Activated naive CD8-positive, alpha-beta T cell treated with anti-CD3 and anti-CD28 coated beads, Interleukin-2, amount 50 U/mL, for 24 hours (primary cell): Measurements from ENCODE around the gene ENTPD1.

Source experiments
- ATAC-seq: fragments of 150-1000 bp; cut with Tn5 transposase; one replicate; pipeline ENCODE4 v1.10.0; 2021
- DNase-seq: peaks from one replicate; pipeline ENCODE4 v3.0.0; 2021
- H3K27ac Mint-ChIP-seq: one replicate; pipeline ENCODE4 v1.8.0; 2021; ENCODE audit warnings: mild to moderate bottlenecking, mixed read lengths
- H3K27me3 Mint-ChIP-seq: one replicate; pipeline ENCODE4 v1.8.0; 2021; ENCODE audit warnings: mixed read lengths
- H3K36me3 Mint-ChIP-seq: one replicate; pipeline ENCODE4 v1.8.0; 2021; ENCODE audit warnings: low read depth, mixed read lengths
- H3K4me1 Mint-ChIP-seq: one replicate; pipeline ENCODE4 v1.8.0; 2021; ENCODE audit warnings: mixed read lengths
- H3K4me3 Mint-ChIP-seq: one replicate; pipeline ENCODE4 v1.8.0; 2021; ENCODE audit warnings: mild to moderate bottlenecking, moderate library complexity, mixed read lengths
- H3K9me3 Mint-ChIP-seq: one replicate; pipeline ENCODE4 v1.8.0; 2021; ENCODE audit warnings: mixed read lengths

ENTPD1 gene

GRCh38 chr10:95818668-95819067, 62.7 kb downstream of the ENTPD1 start:
- H3K4me3 Mint-ChIP-seq, result no peak overlapping the region
- no peaks in the 10 kb centered on the region for H3K9me3 Mint-ChIP-seq
- peaks cover 2% of the 10 kb centered on the region for H3K27me3 Mint-ChIP-seq
- no peak for ATAC-seq
- no peak for DNase-seq
- peaks cover 28% of the 10 kb centered on the region for H3K4me1 Mint-ChIP-seq
- H3K27ac Mint-ChIP-seq, result peak overlapping the region; percentile 17
- no peaks in the 10 kb centered on the region for H3K36me3 Mint-ChIP-seq

DNA sequence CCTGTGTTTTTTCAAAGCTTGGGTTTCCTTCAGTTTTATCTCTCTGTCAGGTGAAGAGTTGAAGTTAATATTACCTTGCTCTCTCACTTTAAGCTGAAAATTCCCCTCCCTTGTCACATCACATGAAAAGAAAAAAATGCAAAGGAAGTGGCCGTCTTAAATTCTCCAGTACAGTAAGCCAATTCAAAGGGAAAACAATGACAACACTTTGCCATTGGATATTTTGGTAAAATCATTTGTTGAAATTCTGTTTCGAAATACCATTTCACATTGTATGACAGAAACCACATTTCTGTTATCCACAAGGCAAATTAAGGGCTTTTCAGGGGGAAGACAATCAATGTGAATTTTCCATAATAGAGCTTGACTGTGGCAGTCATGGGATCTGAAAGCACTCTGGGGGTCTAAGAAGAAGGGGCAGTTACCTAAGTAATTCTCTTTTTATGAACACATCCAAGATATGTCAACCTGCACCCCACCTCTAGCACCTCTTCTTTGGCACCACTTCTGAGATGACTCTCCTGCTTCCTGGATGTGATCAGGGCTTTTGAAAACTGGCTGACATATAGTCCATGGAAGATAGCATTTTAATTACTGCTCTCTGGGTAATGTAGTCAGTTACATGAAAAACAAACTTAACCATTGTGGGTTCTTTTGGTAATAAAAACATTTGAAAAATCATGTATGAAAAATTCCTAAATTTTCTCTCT, 63.8 kb downstream of the ENTPD1 start:
- Mint-ChIP-seq H3K9me3 (no peaks in the 10 kb centered on the region), H3K4me1 (peaks cover 22% of the 10 kb centered on the region), H3K27ac (no peak overlapping the region), H3K4me3 (no peak overlapping the region), H3K36me3 (no peaks in the 10 kb centered on the region), H3K27me3 (peaks cover under 1% of the 10 kb centered on the region)
- ATAC-seq (no peak), DNase-seq (no peak)

DNA sequence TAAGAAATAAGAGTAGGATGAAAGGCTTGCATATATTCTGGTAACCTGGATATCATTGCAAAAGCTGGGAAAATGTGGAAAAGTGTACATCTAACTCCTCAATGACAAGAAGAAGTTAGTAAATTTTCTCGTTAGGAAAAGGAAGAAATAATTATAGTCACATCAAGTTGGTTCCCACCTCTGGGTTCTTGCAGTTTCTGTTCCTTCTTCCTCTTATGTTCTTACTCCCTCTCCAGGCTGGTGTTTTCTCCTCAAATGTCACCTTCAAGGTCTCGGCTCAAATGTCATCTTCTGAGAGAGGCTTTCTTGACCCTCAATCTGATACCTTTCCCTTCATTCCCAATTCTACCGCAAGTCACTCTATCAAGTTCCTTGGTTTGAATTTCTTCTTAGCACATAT, 64.4 kb downstream of the ENTPD1 start:
- Mint-ChIP-seq H3K9me3 (no peaks in the 10 kb centered on the region), H3K27ac (no peak overlapping the region), H3K27me3 (no peaks in the 10 kb centered on the region), H3K36me3 (no peaks in the 10 kb centered on the region), H3K4me3 (no peak overlapping the region), H3K4me1 (peaks cover 19% of the 10 kb centered on the region)
- DNase-seq, result no peak
- no peak for ATAC-seq

DNA sequence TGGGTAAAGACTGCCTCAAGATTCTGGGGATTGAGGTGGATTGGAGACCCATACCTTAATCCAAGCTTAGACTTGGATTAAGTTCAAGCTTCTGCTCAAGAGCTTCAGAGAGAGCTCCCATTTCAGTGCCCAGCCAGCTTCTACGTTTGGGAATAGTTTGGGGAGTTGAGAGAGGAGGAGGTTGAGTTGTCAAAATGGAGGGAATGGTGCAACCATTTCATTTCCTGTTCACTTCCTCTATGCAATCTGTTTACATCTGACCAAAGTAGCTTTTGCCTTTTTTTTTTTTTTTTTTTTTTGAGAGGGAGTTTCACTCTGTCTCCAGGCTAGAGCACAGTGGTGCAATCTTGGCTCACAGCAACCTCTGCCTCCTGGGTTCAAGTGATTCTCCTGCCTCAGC, 65.8 kb downstream of the ENTPD1 start:
- Mint-ChIP-seq H3K4me1 (peaks cover 19% of the 10 kb centered on the region), H3K4me3 (no peak overlapping the region), H3K27me3 (no peaks in the 10 kb centered on the region), H3K27ac (no peak overlapping the region), H3K9me3 (no peaks in the 10 kb centered on the region), H3K36me3 (no peaks in the 10 kb centered on the region)
- DNase-seq, result no peak
- no peak for ATAC-seq

DNA sequence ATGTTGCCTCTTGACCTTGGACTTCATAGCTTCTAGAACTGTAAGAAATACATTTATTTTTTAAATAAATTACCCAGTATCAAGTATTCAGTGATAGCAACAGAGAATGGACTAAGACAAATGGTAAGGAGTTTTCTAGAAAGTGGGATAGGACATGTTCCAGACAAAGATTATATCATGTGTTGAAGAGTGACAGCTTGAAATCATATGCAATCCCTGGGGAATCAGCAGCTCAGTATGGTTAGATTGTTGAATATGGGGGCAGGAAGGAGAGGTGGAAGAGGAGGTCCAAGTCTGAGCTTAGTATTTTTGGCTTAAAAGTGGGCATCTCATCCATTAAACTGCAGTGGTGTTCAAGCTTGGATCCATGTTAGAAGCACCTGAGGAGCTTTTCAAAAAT, 74.1 kb downstream of the ENTPD1 start:
- no peaks in the 10 kb centered on the region for H3K36me3 Mint-ChIP-seq

DNA sequence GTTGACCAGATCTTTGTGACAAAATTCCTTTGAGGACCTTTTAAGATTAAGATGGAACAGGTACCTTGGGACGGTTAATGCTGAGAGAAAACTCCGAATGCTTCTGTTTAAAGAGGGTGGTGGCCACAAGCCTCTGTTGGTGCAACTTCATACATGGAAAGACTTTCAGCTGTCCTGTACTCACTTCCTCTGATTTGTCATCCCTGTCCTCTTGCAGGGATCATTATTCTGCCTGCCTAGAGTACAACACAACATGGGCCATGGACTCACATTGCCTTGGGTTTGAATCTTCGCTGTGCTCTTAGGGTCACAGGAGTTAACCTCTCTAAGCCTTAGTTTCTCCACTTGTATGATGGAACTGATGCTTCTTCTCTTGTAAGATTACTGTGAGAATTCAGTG, 75.1 kb downstream of the ENTPD1 start:
- Mint-ChIP-seq H3K27me3 (no peaks in the 10 kb centered on the region), H3K27ac (peak overlapping the region; percentile 88), H3K9me3 (peaks cover 3% of the 10 kb centered on the region), H3K4me1 (peaks cover 39% of the 10 kb centered on the region), H3K4me3 (peak overlapping the region; percentile 73), H3K36me3 (no peaks in the 10 kb centered on the region)
- DNase-seq, result no peak
- ATAC-seq, result no peak

More for the DNA sequence above, 74.1 kb downstream of the ENTPD1 start:
- peaks cover 29% of the 10 kb centered on the region for H3K4me1 Mint-ChIP-seq
- H3K4me3 Mint-ChIP-seq, result no peak overlapping the region
- ATAC-seq (no peak), DNase-seq (no peak)
- no peak overlapping the region for H3K27ac Mint-ChIP-seq
- H3K27me3 Mint-ChIP-seq, result no peaks in the 10 kb centered on the region
- peaks cover 2% of the 10 kb centered on the region for H3K9me3 Mint-ChIP-seq

GRCh38 chr10:95831515-95831914, 75.6 kb downstream of the ENTPD1 start:
- peak overlapping the region; percentile 88 for H3K27ac Mint-ChIP-seq
- DNase-seq, result no peak
- peaks cover 3% of the 10 kb centered on the region for H3K9me3 Mint-ChIP-seq
- H3K36me3 Mint-ChIP-seq, result no peaks in the 10 kb centered on the region
- peak overlapping the region; percentile 73 for H3K4me3 Mint-ChIP-seq
- no peak for ATAC-seq
- H3K4me1 Mint-ChIP-seq, result peaks cover 41% of the 10 kb centered on the region
- H3K27me3 Mint-ChIP-seq, result no peaks in the 10 kb centered on the region

GRCh38 chr10:95832216-95833041, 76.5 kb downstream of the ENTPD1 start:
- DNase-seq, result peak; percentile 29
- H3K27me3 Mint-ChIP-seq, result no peaks in the 10 kb centered on the region
- peak overlapping the region; percentile 88 for H3K27ac Mint-ChIP-seq
- no peaks in the 10 kb centered on the region for H3K36me3 Mint-ChIP-seq
- ATAC-seq, result peak; percentile 90
- peaks cover 3% of the 10 kb centered on the region for H3K9me3 Mint-ChIP-seq
- H3K4me1 Mint-ChIP-seq, result peaks cover 51% of the 10 kb centered on the region
- peak overlapping the region; percentile 73 for H3K4me3 Mint-ChIP-seq

- H3K4me1 Mint-ChIP-seq, result peaks cover 57% of the 10 kb centered on the region
- DNase-seq (no peak), ATAC-seq (no peak)
- H3K9me3 Mint-ChIP-seq, result peaks cover 3% of the 10 kb centered on the region
- H3K27me3 Mint-ChIP-seq, result no peaks in the 10 kb centered on the region
- no peak overlapping the region for H3K4me3 Mint-ChIP-seq
- H3K36me3 Mint-ChIP-seq, result no peaks in the 10 kb centered on the region
- peak overlapping the region; percentile 88 for H3K27ac Mint-ChIP-seq
These were observed 77.2 kb downstream of the ENTPD1 start for GRCh38 chr10:95833042-95833610.

DNA sequence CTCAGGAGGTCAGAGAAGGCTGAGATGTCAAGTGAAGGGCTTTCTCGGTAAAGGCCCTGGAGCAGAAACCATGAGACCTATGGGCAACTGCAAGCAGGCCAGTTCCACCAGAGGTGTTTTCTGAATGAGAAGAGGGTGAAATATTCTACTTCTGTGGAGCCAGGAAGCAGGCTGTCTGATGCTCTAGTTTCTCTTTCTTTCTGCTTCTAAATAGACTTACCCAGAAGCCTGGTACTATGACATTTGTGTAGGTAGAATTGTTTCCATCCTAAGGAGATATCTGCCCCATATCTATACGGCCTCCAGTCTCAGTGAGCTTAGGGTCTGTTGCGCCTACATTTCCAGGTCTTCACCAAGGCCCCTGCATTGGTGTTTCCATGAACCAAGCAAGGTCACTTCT, 78.4 kb downstream of the ENTPD1 start:
- H3K36me3 Mint-ChIP-seq, result no peaks in the 10 kb centered on the region
- no peaks in the 10 kb centered on the region for H3K27me3 Mint-ChIP-seq
- ATAC-seq (no peak), DNase-seq (no peak)
- H3K27ac Mint-ChIP-seq, result peak overlapping the region; percentile 26
- H3K4me1 Mint-ChIP-seq, result peaks cover 62% of the 10 kb centered on the region
- peaks cover 3% of the 10 kb centered on the region for H3K9me3 Mint-ChIP-seq
- H3K4me3 Mint-ChIP-seq, result no peak overlapping the region

- no peaks in the 10 kb centered on the region for H3K27me3 Mint-ChIP-seq
- H3K4me3 Mint-ChIP-seq, result no peak overlapping the region
- H3K27ac Mint-ChIP-seq, result peak overlapping the region; percentile 58
- H3K36me3 Mint-ChIP-seq, result no peaks in the 10 kb centered on the region
- no peak for ATAC-seq
- DNase-seq, result no peak
- H3K4me1 Mint-ChIP-seq, result peaks cover 62% of the 10 kb centered on the region
- H3K9me3 Mint-ChIP-seq, result peaks cover 3% of the 10 kb centered on the region
These were observed 79.3 kb downstream of the ENTPD1 start for GRCh38 chr10:95835149-95835860.

DNA sequence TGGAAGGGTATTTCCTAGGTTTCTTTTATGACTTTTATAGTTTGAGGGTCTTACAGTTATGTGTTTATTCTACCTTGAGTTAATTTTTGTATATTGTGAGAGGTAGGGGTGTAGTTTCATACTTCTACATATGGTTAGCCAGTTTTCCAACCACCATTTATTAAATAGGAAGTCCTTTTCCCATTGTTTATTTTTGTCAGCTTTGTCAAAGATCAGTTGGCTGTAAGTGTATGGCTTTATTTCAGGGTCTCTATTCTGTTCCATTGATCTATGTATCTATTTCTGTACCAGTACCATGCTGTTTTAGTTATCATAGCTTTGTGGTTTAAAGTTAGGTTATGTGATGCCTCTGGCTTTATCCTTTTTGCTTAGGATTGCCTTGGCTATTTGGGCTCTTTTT, 79.9 kb downstream of the ENTPD1 start:
- H3K4me3 Mint-ChIP-seq, result no peak overlapping the region
- H3K9me3 Mint-ChIP-seq, result peaks cover 3% of the 10 kb centered on the region
- no peak for ATAC-seq
- peaks cover 64% of the 10 kb centered on the region for H3K4me1 Mint-ChIP-seq
- H3K27ac Mint-ChIP-seq, result peak overlapping the region; percentile 49
- no peak for DNase-seq
- H3K27me3 Mint-ChIP-seq, result no peaks in the 10 kb centered on the region
- no peaks in the 10 kb centered on the region for H3K36me3 Mint-ChIP-seq

GRCh38 chr10:95836610-95837355, 80.8 kb downstream of the ENTPD1 start:
- no peaks in the 10 kb centered on the region for H3K27me3 Mint-ChIP-seq
- H3K4me3 Mint-ChIP-seq, result no peak overlapping the region
- DNase-seq, result no peak
- H3K27ac Mint-ChIP-seq, result peak overlapping the region; percentile 64
- H3K9me3 Mint-ChIP-seq, result peaks cover 3% of the 10 kb centered on the region
- no peak for ATAC-seq
- H3K4me1 Mint-ChIP-seq, result peaks cover 66% of the 10 kb centered on the region
- H3K36me3 Mint-ChIP-seq, result no peaks in the 10 kb centered on the region

GRCh38 chr10:95837356-95837776, 81.4 kb downstream of the ENTPD1 start:
- ATAC-seq, result no peak
- Mint-ChIP-seq H3K4me3 (no peak overlapping the region), H3K9me3 (peaks cover 3% of the 10 kb centered on the region), H3K27ac (peak overlapping the region; percentile 64), H3K4me1 (peaks cover 64% of the 10 kb centered on the region), H3K27me3 (no peaks in the 10 kb centered on the region), H3K36me3 (no peaks in the 10 kb centered on the region)
- DNase-seq, result no peak
